Measurements from ENCODE around the gene MTF1. TPM values are rescaled to one million over a fixed set of nuclear protein-coding genes. Genes with fewer than 3 reads are reported as not detected.
"Not testable (repeated sequence)": the region's sequence is repeated elsewhere in the genome, so short reads cannot be mapped to it uniquely, and the experiment has no call there.

The MTF1 gene
- total RNA-seq, 3 donors from 2014 or later (not counting 1 experiment from before 2014, with no cell fraction given), result 31.2 to 35.6 (median 32.7) TPM

GRCh38 chr1:37905727-37906126 lies 46.3 kb upstream of the MTF1 start:
- Histone ChIP-seq H3K27ac (ENCODE audit: low read length) (no peak overlapping the region), H3K4me1 (ENCODE audit: control insufficient read depth, insufficient read depth, low read length) (peaks cover 21% of the 10 kb centered on the region), H3K27me3 (ENCODE audit: control insufficient read depth, insufficient read depth, low read length) (no peaks in the 10 kb centered on the region), H3K4me3 (ENCODE audit: low read length) (no peak overlapping the region), H3K36me3 (ENCODE audit: control insufficient read depth, insufficient read depth, low read length) (no peaks in the 10 kb centered on the region), H3K9me3 (ENCODE audit: control insufficient read depth, insufficient read depth, low read length) (peaks cover 2% of the 10 kb centered on the region)
- DNase-seq, result no peak
- H3K9me3 Mint-ChIP-seq, result no peaks in the 10 kb centered on the region
- H3K36me3 Mint-ChIP-seq, result no peaks in the 10 kb centered on the region
- WGBS (ENCODE audit: insufficient coverage), result no CpG with 5 or more reads among the region's 1 CpG
- peak overlapping the region in 1 of 2 donors; percentile 21 for H3K27ac Mint-ChIP-seq
- peaks cover 31 to 34% of the 10 kb centered on the region in 2 donors for H3K4me1 Mint-ChIP-seq
- intact Hi-C loops (cut with micrococcal nuclease), result no loop called here
- TF ChIP-seq CTCF (IDR thresholded peaks at IDR 0.05), result no peak
- ATAC-seq, result no peak
- no peak overlapping the region for H3K4me3 Mint-ChIP-seq
- H3K27me3 Mint-ChIP-seq (ENCODE audit: low read depth in 2 of 2), result no peaks in the 10 kb centered on the region

DNA sequence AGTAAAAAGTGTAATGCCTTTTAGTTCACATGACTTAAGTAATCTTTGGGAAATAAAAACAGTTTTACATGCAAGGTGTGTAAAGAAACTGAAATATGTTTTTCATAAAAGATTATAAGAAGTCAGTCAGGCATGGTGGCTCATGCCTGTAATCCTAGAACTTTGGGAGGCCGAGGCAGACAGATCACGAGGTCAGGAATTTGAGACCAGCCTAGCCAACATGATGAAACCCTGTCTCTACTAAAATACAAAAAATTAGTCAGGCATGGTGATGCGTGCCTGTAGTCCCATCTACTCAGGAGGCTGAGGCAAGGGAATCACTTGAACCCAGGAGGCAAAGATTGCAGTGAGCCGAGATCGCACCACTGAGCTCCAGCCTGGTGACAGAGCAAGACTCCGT lies 44.5 kb upstream of the MTF1 start:
- intact Hi-C loops (cut with micrococcal nuclease); H3K9me3 Mint-ChIP-seq; H3K36me3 ChIP-seq (ENCODE audit: control insufficient read depth, insufficient read depth, low read length); H3K9me3 ChIP-seq (ENCODE audit: control insufficient read depth, insufficient read depth, low read length); H3K27me3 Mint-ChIP-seq (ENCODE audit: low read depth in 2 of 2); H3K27ac ChIP-seq (ENCODE audit: low read length); H3K4me3 ChIP-seq (ENCODE audit: low read length); H3K27me3 ChIP-seq (ENCODE audit: control insufficient read depth, insufficient read depth, low read length); H3K4me3 Mint-ChIP-seq; DNase-seq; H3K36me3 Mint-ChIP-seq; H3K27ac Mint-ChIP-seq; ATAC-seq: not testable (repeated sequence)
- 99% methylated on average over 6 of the region's 6 CpGs for WGBS (ENCODE audit: insufficient coverage)
- peaks cover 29 to 36% of the 10 kb centered on the region in 2 donors for H3K4me1 Mint-ChIP-seq
- peaks cover 25% of the 10 kb centered on the region for H3K4me1 ChIP-seq (ENCODE audit: control insufficient read depth, insufficient read depth, low read length)

- H3K4me3 ChIP-seq (ENCODE audit: low read length), result no peak overlapping the region
- Mint-ChIP-seq H3K9me3 (no peaks in the 10 kb centered on the region), H3K4me1 (peaks cover 21 to 30% of the 10 kb centered on the region in 2 donors), H3K4me3 (no peak overlapping the region), H3K27me3 (ENCODE audit: low read depth in 2 of 2) (no peaks in the 10 kb centered on the region), H3K27ac (peak overlapping the region; percentile 87 to 93), H3K36me3 (no peaks in the 10 kb centered on the region)
- no peak overlapping the region for H3K27ac ChIP-seq (ENCODE audit: low read length)
- no peaks in the 10 kb centered on the region for H3K36me3 ChIP-seq (ENCODE audit: control insufficient read depth, insufficient read depth, low read length)
- ATAC-seq, result no peak
- TF ChIP-seq CTCF (IDR thresholded peaks at IDR 0.05), result no peak
- no peak for DNase-seq
- no peaks in the 10 kb centered on the region for H3K9me3 ChIP-seq (ENCODE audit: control insufficient read depth, insufficient read depth, low read length)
- 91% methylated on average over 4 of the region's 5 CpGs for WGBS (ENCODE audit: insufficient coverage)
- no peaks in the 10 kb centered on the region for H3K27me3 ChIP-seq (ENCODE audit: control insufficient read depth, insufficient read depth, low read length)
- H3K4me1 ChIP-seq (ENCODE audit: control insufficient read depth, insufficient read depth, low read length), result peaks cover 25% of the 10 kb centered on the region
- intact Hi-C loops (cut with micrococcal nuclease), result no loop called here
Observed at GRCh38 chr1:37902983-37903382, 43.6 kb upstream of the MTF1 start.

DNA sequence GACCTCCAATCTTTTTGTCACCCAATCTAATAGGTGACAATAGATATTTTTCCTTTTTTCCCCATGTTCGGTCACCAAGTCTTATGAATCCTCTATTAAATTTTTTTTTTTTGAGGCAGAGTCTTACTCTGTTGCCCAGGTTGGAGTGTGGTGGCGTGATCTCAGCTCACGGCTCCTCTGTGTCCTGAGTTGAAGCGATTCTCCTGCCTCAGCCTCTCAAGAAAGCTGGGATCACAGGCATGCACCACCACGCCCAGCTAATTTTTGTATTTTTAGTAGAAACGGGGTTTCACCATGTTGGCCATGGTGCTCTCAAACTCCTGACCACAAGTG lies 42.5 kb upstream of the MTF1 start:
- Mint-ChIP-seq H3K27me3 (ENCODE audit: low read depth in 2 of 2) (no peaks in the 10 kb centered on the region), H3K27ac (peak overlapping the region; percentile 87 to 93), H3K4me3 (peak overlapping the region; percentile 76), H3K4me1 (peaks cover 16 to 19% of the 10 kb centered on the region in 2 donors), H3K36me3 (no peaks in the 10 kb centered on the region), H3K9me3 (no peaks in the 10 kb centered on the region)
- no peak overlapping the region for H3K4me3 ChIP-seq (ENCODE audit: low read length)
- H3K27ac ChIP-seq (ENCODE audit: low read length), result peak overlapping the region; percentile 53
- no peaks in the 10 kb centered on the region for H3K9me3 ChIP-seq (ENCODE audit: control insufficient read depth, insufficient read depth, low read length)
- WGBS (ENCODE audit: insufficient coverage), result 74% methylated on average over 6 of the region's 6 CpGs
- ATAC-seq (peak in 1 of 3 donors; percentile 16), DNase-seq (no peak)
- H3K36me3 ChIP-seq (ENCODE audit: control insufficient read depth, insufficient read depth, low read length), result no peaks in the 10 kb centered on the region
- peaks cover 25% of the 10 kb centered on the region for H3K4me1 ChIP-seq (ENCODE audit: control insufficient read depth, insufficient read depth, low read length)
- intact Hi-C loops (cut with micrococcal nuclease), result no loop called here
- no peak for TF ChIP-seq CTCF (IDR thresholded peaks at IDR 0.05)
- no peaks in the 10 kb centered on the region for H3K27me3 ChIP-seq (ENCODE audit: control insufficient read depth, insufficient read depth, low read length)
